Activated CD4-positive, alpha-beta T cell treated with anti-CD3 and anti-CD28 coated beads, Interleukin-2, amount 50 U/mL, for 1 hour (primary cell): Measurements from ENCODE around the gene MAD1L1.
A peak's percentile ranks its signal among the peaks of the same experiment; 100 is the strongest.

Experiments
- DNase-seq: peaks from one replicate; pipeline ENCODE4 v3.0.0-alpha.2; 2020

The MAD1L1 gene

DNA sequence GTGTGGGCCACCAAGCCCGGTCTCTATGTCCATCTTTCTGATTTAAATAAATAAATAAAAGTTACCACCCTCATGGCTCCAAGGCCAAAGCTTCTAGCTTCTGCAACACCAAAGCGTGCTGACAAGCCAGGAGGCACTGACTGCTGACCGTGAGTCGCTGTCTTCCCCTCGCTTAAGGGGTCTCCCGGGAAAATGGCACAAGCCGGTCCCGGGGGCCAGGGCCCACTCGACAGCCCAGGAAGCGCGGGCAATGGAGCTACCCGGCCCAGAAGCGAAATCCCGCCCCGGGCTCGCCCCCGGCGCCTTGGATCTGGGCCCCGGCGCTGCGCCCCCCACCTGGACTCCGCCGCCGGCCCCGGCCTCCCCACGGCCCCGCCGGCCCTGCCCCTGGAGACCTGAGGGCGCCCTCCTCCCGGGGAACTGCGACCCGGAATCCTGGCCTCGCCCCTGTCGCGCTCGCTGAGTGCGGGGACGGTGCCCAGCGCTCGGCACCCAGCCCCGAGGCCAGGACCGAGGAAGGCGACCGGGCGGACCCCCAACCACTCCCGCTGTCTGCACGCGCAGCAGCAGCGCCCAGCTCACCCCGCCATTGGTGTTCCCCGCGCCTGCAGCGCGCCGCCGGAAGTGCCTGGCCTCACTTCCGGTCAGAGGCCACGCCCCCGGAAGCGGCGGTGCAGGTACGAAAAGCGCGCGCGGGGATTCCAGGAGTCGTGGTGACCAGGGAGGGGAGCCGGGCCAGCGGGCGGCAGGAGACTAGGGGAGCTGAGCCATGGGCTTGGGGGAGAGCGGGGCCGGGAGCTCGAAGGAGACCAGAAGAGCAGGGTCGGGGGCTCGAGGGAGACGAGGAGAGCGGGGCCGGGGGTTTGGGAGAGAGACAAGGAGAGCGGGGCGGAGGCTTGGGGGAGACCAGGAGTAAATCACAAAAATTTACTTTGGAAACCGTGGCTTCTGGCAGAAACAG, 9.1 kb upstream of the MAD1L1 start, which contains the start of the genes MRM2 and NUDT1:
Gene MRM2, minus strand, starts transcription at position 626 of the 961 bp plus-strand sequence. Its CDS starts 36 bp downstream, at position 590.
Gene NUDT1, plus strand, starts transcription at position 647 of the 961 bp plus-strand sequence. CDS start 2,349 bp downstream, outside the sequence.
- DNase-seq: peak; percentile 58

DNA sequence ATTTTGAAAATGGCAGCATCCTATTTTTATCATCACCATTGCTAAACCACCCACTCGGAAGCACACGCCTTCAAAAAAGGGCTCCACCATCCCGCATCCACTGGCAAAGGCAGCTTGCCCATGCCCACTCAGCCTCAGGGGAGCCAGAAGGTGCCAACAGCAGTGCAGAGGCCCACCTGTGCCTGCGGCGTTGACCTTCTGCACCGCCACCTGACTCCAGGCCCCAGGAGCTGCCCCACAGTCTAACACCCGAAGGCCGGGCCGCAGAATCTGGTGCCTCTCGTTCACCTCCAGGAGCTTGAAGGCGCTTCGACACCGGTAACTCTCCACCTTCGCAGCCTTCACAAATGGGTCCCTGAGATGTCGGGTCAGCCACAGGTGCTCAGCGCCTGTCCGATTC, 6.5 kb upstream of the MAD1L1 start:
- no peak for DNase-seq

DNA sequence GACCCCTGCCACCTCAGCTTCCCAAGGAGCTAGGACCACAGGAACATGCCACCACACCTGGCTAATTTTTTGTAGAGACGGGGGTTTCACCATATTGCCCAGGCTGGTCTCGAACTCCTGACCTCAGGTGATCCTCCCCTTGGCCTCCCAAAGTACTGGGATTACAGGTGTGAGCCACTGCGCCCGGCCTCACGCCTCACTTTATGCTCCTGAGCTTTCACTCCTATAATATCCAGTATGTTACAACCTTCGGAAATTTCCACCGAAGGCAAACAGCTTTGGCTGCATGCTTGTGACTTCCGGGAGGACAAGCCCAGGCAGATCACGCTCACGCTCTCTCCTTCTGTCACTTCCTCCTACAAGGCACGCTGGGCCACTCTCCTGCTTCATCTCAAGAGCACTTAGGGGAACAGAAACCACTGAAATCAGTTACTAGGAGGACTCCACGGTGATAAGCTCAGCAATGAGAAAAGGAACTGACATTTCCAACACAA, 4.4 kb upstream of the MAD1L1 start:
- DNase-seq: no peak

DNA sequence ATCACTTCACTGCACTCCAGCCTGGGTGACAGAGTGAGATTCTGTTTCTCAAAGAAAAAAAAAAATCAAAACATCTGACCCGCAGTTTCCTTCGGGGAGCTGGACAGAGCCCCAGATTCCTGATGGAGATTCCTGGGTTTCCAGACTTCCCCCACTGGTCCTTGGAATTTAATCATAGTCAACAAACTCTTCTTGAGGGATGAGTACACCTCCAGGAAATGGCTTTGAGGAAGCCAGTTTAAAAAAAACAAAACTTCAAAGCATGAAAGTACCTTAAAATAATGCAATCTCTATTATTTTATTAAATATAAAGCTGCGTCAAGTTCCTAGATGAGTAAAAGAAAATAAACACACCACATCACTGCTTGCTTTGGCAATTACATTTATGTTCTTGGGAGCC, 1.2 kb upstream of the MAD1L1 start:
- DNase-seq: no peak

DNA sequence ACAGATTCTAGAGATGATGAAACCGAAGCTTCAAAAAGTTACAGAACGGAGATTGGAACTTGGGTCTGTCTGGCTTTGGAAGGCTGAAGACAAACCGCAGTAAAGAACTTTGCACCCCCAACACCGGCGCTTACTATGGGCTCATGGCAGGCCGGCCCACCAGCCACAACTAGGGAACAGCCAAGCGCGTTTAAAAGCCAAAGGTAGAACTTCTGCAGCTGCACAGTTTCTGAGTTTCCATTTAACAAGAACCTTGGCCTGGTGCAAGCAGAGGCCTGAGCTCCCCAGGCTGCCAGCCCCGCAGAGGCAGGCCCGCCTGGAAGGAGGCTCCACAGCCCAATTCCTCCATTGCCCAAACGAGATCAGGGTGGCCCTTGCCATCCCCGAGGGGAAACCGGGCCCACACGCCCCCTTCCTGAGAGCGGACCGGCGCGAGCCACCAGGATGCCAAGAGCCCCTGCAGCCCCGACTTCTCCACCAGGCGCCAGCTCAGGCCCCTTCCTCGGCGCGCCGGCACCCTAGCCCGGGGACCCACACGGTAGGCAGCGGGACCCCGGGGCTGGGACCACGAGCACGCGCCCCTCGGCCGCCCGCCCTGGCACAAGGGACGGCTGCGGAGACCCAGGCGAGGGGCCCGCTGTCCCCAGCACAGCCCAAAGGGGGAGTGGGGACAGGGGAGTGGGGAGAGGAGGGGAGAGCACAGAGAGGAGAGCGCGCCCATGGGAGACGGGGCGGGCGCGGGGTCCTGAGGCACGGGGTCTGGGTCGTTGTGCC, 566 bp downstream of the MAD1L1 start:
- peak; percentile 13 for DNase-seq

DNA sequence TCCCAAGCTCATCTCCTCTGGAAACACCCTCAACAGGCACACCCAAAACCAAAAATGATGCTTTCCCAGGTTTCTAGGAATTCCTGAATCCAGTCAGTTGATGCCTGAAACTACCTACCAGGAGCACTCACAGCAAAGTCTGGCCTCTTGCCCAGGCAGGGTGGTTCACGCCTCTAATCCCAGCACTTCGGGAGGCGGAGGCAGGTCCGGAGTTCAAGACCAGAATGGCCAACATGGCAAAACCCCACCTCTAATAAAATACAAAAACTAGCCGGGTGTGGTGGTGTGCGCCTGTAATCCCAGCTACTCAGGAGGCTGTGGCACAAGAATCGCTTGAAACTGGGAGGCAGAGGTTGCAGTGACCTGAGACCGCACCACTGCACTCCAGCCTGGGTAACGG, 1.9 kb downstream of the MAD1L1 start:
- DNase-seq: no peak

DNA sequence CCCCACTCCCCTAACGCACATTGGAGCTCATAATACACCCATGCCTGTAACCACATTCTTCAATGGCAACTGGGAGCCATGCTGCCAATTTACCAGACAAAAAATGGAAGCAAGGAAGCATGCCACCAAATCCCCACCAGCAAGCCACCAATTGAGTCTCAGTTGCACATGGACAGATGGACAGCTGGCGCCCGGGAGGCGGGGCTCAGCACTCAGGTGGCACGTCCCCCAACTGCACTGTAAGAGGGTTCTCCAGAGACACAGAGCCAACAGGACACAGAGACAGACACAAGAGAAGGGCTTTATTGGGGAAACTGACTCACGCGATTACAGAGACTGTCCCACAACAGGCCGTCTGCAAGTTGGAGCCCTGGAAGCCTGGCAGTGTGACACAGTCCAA, 2.5 kb downstream of the MAD1L1 start:
- no peak for DNase-seq

DNA sequence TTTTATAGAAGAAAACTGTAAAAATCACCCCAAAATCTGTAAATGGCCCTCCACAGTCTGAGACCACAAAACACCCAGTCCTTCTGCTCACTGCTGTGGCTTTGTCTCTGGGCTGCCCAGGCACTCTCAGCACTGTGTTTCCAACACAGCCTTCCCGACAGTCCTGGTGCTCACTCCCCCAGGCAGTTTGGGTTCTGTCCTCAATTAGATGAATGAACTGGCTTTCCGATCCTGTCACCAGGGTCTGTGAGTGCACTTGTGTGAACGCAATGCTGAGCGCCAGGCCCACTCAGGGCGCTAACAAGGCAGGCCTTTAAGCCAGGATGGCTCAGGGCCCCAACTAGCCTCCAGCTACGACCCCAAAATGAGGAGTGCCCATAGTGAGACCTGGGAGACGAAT, 3.3 kb downstream of the MAD1L1 start:
- no peak for DNase-seq

- no peak for DNase-seq
These were observed 3.8 kb downstream of the MAD1L1 start for GRCh38 chr7:2228921-2229320.

DNA sequence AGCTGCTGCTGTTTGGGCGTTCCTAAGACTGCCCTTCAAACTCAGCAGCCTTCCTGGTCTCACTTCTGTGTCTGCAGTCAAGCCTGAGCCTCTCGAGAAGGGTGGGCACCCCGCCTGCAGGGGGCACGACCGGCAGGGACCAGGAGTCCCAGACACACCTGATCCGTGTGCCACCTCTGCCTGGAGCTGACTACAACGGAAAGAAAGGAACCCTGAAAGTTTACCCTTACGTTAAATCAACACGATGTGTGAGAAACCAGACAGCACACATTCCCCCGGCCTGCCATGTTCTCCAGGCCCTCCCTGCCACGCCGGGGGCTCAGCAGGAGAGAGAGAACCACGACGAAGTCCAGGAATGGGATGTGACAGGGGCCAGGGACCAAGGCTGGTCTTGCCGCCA, 5.0 kb downstream of the MAD1L1 start:
- no peak for DNase-seq

- DNase-seq: no peak
These were observed 6.9 kb downstream of the MAD1L1 start for GRCh38 chr7:2225830-2226229.

- no peak for DNase-seq
These were observed 7.4 kb downstream of the MAD1L1 start for GRCh38 chr7:2225336-2225735.

DNA sequence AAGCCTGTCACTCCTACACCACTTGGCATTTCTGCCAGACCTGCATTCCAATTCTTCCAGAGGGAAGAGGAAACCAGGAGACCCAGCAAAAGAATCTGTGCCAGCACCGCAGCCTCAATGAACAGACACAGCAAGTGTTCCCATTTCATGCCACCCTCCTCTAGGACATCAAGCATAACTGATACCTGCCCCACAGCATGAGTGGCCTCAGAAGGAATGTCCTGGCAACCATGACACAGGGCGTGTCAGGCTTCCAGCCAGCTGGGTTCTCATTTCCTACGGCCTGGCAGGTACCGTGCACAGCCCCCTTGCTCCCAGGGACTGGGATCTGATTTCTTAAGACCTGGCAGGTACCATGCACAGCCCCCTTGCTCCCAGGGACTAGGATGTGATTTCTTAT, 7.8 kb downstream of the MAD1L1 start:
- no peak for DNase-seq

- DNase-seq: no peak
These were observed 8.2 kb downstream of the MAD1L1 start for GRCh38 chr7:2224491-2224928.

DNA sequence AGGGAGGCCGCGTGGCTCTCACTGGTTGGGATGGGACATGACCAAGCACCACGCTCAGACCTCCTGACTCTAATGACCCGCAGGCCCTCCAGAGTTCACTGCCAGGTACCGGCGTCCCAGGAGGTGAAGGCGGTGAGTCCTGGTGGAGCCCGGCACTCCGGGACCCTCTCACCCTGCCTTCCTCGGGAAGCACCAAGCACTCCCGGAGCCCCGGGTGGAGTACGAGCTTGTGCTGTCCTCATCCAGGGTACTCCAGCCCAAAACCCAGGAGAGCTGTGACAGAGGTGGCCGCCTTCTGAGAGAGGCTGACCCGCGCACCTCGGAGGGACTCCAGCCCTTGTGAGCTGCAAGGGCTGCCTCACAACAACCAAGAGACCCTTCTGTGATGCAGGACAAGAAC, 9.4 kb downstream of the MAD1L1 start:
- DNase-seq: no peak

DNA sequence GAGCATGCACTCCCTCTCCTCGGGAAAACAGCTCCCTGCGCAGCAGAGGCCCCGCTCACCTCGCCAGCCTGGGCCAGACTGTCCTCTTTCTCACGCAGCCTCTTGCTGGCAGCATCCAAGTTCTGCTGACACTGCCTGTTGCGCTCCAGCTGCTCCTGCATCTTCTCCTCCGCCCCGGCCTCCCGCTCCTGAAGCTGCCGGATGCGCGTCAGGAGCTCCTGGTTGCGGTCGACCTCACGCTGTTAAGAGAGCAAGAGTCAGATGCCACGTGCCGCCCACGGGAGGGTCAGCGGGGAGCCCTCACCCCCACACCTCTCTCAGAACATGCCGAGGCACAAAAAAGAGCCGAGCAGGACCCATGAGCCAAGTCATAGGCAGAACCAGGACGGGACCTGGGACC, 10.2 kb downstream of the MAD1L1 start:
- no peak for DNase-seq

DNA sequence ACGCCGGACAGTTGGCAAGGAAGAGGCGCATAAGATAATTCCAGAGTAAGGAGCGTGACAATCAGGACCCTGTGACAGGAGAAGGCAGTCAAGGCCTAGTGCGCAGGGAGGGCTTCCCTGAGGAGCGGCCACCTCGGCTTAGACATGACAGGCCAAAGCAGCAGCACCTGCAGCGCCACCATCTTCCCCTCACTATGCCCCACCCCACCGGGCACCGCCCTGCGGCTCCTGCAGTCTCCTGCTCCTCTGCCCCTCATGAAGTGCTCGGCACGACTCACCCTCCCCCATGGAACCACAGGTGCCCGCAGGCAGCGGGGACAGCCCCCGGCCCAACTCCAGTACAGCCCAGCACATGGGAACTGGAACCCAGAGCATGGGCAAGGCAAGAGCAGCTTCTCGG, 11.8 kb downstream of the MAD1L1 start:
- DNase-seq: no peak

GRCh38 chr7:2220506-2220905, 12.2 kb downstream of the MAD1L1 start:
- no peak for DNase-seq

DNA sequence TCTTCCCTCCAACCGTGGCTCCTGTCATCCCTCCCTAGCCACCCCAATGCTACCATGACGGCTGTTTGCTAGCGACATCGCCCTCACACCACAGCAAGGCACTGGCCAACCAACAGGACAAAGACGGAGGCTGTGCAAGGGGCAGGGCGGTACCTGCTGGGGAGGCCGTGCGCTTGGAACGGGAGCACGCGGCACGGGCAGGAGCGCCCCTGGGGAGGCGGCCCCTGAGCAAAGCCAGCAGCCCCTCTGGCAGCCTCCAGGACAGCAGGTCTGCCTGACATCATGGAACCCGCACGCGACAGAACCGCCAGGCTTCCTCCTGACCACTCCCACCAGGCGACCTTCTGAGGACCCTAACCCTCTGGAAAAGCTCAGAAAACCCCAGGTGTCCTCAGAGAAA, 12.7 kb downstream of the MAD1L1 start:
- no peak for DNase-seq

GRCh38 chr7:2219606-2220005, 13.1 kb downstream of the MAD1L1 start:
- DNase-seq: no peak

GRCh38 chr7:2219136-2219535, 13.6 kb downstream of the MAD1L1 start:
- no peak for DNase-seq

DNA sequence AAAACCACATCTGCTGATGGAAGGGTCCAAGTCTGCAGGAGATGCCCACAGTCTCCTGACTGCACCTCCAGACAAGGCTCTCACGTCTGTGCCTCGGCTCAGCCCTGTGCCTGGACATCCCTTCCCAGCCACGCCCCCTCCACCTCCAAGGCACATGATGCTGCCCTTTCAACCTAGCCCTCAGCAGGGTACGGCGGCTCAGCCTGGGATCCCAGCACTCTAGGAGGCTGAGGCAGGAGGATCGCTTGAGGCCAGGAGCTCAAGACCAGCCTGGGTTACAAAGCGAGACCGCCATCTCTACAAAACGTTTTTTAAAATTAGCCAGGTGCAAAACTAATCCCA, 14.3 kb downstream of the MAD1L1 start:
- no peak for DNase-seq

GRCh38 chr7:2217716-2218443, 14.9 kb downstream of the MAD1L1 start:
- no peak for DNase-seq
